Spleen (tissue), 7 donors: ENCODE measurements around the gene ANKRD60.

ENCODE experiments used
- POLR2A ChIP-seq, 3 donors: fragments of 450-650 bp; IDR thresholded peaks; one replicate each; pipeline ENCODE4 v1.5.1; 2017; ENCODE audit warnings: antibody characterized with exemption in 3 of 3, mild to moderate bottlenecking in 1 of 3
- TF ChIP-seq, protein P1 (sequence below), 11 experiments: fragments of 200-600 bp in 7 of 11; fragments of 450-650 bp in 4 of 11; sonication (generic) in 4 of 11; IDR thresholded peaks in 8 of 11; conservative IDR thresholded peaks in 3 of 11; 1 replicate in 7 of 11; 2 replicates in 4 of 11; pipeline versions ENCODE4 v1.4.0 to v1.8.0; 2016 to 2021; ENCODE audit warnings: antibody characterized with exemption in 11 of 11, inconsistent platforms in 4 of 11, mild to moderate bottlenecking in 1 of 11
- donor health status: DM: no; HTN: no; CAD: no; lungs with moderate emphysema.
- donor health status: DM: no; HTN: no; CAD: no.
- donor health status: DM: no; HTN: no; CAD: no.

DNA sequence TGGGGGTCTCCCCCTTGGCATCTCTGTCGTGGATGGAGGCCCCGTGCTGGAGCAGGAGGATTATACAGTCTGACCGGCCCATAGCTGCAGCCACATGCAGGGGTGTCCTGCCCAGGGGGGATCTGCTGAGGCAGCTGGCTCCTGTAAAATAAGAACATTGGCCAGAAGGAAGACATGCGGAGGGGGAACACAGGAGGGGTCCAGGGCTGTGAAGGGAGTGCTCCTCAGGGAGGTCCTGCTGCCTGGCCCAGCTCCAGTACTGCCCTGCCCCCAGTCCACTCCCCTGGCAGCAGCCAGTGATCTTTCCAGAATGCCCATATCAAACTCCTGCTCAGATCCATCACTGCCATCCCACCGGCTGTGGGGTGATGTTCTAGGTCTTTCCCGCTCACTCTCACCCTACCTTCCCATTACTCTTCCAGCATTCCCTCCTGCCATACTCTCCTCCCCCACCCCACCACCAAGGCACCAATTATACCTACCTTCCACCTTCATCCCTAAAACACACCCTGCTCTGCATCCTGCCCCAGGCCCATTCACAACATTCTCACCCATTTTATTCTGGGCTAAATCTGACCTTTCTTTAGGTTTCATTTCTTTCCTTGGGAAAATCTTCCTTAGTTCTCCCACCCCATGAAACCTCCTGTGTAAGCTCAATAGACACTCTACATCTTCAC, 9.7 kb downstream of the ANKRD60 start:
- TF ChIP-seq, protein P1, sequence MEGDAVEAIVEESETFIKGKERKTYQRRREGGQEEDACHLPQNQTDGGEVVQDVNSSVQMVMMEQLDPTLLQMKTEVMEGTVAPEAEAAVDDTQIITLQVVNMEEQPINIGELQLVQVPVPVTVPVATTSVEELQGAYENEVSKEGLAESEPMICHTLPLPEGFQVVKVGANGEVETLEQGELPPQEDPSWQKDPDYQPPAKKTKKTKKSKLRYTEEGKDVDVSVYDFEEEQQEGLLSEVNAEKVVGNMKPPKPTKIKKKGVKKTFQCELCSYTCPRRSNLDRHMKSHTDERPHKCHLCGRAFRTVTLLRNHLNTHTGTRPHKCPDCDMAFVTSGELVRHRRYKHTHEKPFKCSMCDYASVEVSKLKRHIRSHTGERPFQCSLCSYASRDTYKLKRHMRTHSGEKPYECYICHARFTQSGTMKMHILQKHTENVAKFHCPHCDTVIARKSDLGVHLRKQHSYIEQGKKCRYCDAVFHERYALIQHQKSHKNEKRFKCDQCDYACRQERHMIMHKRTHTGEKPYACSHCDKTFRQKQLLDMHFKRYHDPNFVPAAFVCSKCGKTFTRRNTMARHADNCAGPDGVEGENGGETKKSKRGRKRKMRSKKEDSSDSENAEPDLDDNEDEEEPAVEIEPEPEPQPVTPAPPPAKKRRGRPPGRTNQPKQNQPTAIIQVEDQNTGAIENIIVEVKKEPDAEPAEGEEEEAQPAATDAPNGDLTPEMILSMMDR (IDR thresholded peaks at IDR 0.05 in 8 of 11, conservative IDR thresholded peaks at IDR 0.05 in 3 of 11): no peak
- no peak for TF ChIP-seq POLR2A (IDR thresholded peaks at IDR 0.05)
